OCI-LY3 (cell line): ENCODE data around the gene PRKCD.
A peak's percentile ranks its signal among the peaks of the same experiment; 100 is the strongest.

Source experiments
- H2AFZ ChIP-seq: fragments of 200-600, 300-600 bp; shearing (Covaris generic); 2 replicates; pipeline ENCODE4 v1.6.0; 2014; ENCODE audit warnings: antibody characterized with exemption, low read depth, low read length
- H3K27ac ChIP-seq: fragments of 200-600, 300-600 bp; sonication (generic); 2 replicates; pipeline ENCODE4 v1.5.1; 2014; ENCODE audit warnings: mild to moderate bottlenecking, low read length, moderate library complexity, mixed read lengths
- H3K27me3 ChIP-seq: fragments of 200-600, 300-600 bp; sonication (generic); 2 replicates; pipeline ENCODE4 v1.6.1; 2014; ENCODE audit warnings: low read depth, low read length, mixed read lengths
- H3K36me3 ChIP-seq: fragments of 200-600, 300-600 bp; sonication (generic); replicated peaks from 2 replicates; pipeline ENCODE3; 2014; ENCODE audit warnings: low read depth, low read length, mixed read lengths
- H3K4me1 ChIP-seq: fragments of 300-600, 200-600 bp; sonication (generic); 2 replicates; pipeline ENCODE4 v1.6.1; 2014; ENCODE audit warnings: low read length, mixed read lengths
- H3K4me2 ChIP-seq: fragments of 200-600, 300-600 bp; sonication (generic); 2 replicates; pipeline ENCODE4 v1.6.1; 2014; ENCODE audit warnings: low read length, mixed read lengths
- H3K4me3 ChIP-seq: fragments of 300-600, 200-600 bp; sonication (generic); 2 replicates; pipeline ENCODE4 v1.5.1; 2014; ENCODE audit warnings: antibody characterized with exemption, mild to moderate bottlenecking, low read length, moderate library complexity
- H3K79me2 ChIP-seq: fragments of 300-600, 200-600 bp; shearing (Covaris generic); 2 replicates; pipeline ENCODE4 v1.6.1; 2014; ENCODE audit warnings: mild to moderate bottlenecking, low read length, mixed read lengths
- H3K9ac ChIP-seq: fragments of 300-600, 200-600 bp; shearing (Covaris generic); 2 replicates; pipeline ENCODE4 v1.6.0; 2014; ENCODE audit warnings: mild to moderate bottlenecking, low read length, moderate library complexity
- H3K9me3 ChIP-seq: fragments of 200-600, 300-600 bp; shearing (Covaris generic); 2 replicates; pipeline ENCODE4 v1.6.1; 2014; ENCODE audit warnings: low read length, mixed read lengths; ENCODE audit not compliant: insufficient read depth
- H4K20me1 ChIP-seq: fragments of 200-600, 300-600 bp; sonication (generic); 2 replicates; pipeline ENCODE4 v1.6.1; 2016; ENCODE audit warnings: low read length, mixed read lengths; ENCODE audit not compliant: insufficient read depth
- EZH2phosphoT487 ChIP-seq: fragments of 200-600 bp; shearing (Covaris generic); IDR thresholded peaks from 2 replicates; pipeline ENCODE4 v1.6.1; 2018; ENCODE audit warnings: antibody characterized with exemption, mixed run types, low read depth
- TF ChIP-seq, protein P1 (sequence below): fragments of 200-600, 300-600 bp; sonication (generic); IDR thresholded peaks from 2 replicates; pipeline ENCODE4 v1.5.1; 2014; ENCODE audit warnings: antibody characterized with exemption, low read length, low read depth

The PRKCD gene

DNA sequence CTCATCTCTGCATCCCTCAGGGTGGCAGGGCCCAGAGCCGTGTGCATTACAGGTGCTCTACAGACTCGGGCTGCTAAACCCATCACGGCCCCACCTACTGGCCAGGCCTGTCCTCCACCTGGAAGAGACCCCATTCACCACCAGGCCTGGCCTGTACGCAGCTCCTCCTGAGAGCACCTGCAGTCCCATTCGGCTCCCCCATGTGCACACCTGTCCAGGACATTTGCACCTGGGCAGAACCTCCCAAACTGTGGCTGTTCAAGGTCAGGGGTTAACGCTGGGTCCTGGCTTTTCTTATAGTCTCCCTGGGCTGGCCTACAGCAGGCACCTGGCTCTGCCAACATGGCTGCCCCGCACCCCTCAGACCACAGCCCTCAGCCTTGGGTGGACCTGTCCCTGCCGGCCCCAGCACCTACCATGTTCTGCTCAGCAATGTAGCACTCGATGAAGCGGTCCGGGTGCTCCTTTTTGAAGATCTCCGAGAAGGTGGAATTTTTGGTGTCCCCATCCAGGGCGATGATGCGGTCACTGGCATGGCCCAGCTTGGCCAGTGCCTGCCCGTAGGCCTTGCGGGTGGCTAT is 69.1 kb downstream of the PRKCD start:
- TF ChIP-seq, protein P1, sequence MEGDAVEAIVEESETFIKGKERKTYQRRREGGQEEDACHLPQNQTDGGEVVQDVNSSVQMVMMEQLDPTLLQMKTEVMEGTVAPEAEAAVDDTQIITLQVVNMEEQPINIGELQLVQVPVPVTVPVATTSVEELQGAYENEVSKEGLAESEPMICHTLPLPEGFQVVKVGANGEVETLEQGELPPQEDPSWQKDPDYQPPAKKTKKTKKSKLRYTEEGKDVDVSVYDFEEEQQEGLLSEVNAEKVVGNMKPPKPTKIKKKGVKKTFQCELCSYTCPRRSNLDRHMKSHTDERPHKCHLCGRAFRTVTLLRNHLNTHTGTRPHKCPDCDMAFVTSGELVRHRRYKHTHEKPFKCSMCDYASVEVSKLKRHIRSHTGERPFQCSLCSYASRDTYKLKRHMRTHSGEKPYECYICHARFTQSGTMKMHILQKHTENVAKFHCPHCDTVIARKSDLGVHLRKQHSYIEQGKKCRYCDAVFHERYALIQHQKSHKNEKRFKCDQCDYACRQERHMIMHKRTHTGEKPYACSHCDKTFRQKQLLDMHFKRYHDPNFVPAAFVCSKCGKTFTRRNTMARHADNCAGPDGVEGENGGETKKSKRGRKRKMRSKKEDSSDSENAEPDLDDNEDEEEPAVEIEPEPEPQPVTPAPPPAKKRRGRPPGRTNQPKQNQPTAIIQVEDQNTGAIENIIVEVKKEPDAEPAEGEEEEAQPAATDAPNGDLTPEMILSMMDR, result peak; percentile 31
- TF ChIP-seq EZH2phosphoT487, result no peak
- Histone ChIP-seq H3K9me3 (no peaks in the 10 kb centered on the region), H3K4me2 (no peak overlapping the region), H2AFZ (no peak overlapping the region), H3K27ac (no peak overlapping the region), H3K36me3 (peaks cover 94% of the 10 kb centered on the region), H3K4me3 (no peak overlapping the region), H4K20me1 (peaks cover 13% of the 10 kb centered on the region), H3K4me1 (no peaks in the 10 kb centered on the region), H3K9ac (no peak overlapping the region), H3K27me3 (no peaks in the 10 kb centered on the region), H3K79me2 (no peaks in the 10 kb centered on the region; the same call in 1 of the 2 replicates)

DNA sequence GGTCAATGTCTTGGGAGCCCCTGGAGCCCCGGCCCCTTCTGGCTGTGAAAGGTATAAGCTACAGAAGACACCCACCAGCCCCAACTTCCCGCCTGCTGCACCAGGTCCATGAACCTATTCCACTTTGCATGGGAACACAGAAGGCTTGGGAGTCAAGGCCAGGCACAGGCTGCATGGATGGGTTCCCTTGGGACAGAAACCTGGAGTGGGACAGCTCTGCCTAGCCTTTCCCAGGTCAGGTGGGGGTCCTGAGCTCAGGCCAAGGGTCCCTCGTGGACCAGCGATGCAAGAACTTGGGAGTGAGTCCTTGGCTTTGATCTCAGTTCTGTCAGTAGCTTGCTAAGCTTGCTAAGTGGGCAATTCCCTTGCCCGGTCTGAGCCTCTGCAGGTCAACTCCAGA is 69.8 kb downstream of the PRKCD start:
- H3K4me3 ChIP-seq, result no peak overlapping the region
- peaks cover 90% of the 10 kb centered on the region for H3K36me3 ChIP-seq
- no peaks in the 10 kb centered on the region for H3K4me1 ChIP-seq
- H3K9me3 ChIP-seq, result no peaks in the 10 kb centered on the region
- no peak overlapping the region for H3K9ac ChIP-seq
- no peak for TF ChIP-seq EZH2phosphoT487
- TF ChIP-seq, protein P1, result no peak
- H3K27ac ChIP-seq, result no peak overlapping the region
- no peak overlapping the region for H2AFZ ChIP-seq
- no peaks in the 10 kb centered on the region; the same call in 1 of the 2 replicates for H3K79me2 ChIP-seq
- no peaks in the 10 kb centered on the region for H3K27me3 ChIP-seq
- H4K20me1 ChIP-seq, result peaks cover 13% of the 10 kb centered on the region
- H3K4me2 ChIP-seq, result no peak overlapping the region

DNA sequence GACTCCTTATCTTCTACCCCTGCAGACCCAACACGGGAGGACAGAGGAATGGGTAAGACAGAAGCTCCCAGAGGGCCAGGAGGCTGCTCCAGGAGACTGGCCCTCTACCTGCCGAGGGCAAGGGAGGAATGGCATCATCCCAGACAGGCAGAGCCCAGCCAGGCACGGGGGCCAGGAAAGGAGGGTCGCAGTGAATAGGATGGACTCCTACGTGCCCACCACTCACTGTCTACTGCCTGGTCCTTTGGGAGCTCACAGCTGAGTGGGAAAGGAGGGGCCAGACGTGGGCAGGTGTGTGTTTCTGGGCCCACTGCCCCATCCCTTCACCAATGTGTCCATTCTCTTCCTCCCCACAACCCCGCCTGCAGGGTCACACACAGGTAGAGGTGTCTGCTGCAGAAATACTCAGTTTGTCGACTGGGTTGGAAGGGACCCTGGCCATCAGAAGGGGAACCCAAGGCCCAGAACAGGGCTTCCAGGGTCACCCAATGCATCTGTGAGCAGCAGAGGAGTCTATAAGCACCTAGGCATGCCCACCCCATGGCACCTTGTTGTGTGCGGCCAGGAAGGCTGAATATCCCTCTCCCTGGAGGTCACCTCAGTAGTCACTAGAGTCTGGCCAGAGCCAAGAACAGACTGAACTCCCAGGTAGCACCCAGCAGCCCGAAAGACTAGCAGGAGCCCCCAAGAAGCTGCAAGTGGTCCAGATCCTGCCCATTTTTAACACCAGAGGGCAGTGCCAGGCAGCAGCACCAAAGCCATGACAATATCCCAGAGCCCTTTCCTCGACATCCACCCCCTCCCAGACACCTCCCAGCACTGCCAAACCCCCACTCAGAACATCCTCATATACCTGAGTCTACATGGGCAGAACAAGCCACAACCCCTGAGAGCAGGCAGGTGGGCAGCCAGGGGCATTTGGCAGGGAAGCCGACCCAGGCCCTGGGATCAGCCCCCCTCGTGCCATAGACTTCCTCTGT is 70.8 kb downstream of the PRKCD start:
- no peak for TF ChIP-seq EZH2phosphoT487
- TF ChIP-seq, protein P1, result no peak; the same call in none of the 2 replicates
- peaks cover 5% of the 10 kb centered on the region; the same call in 1 of the 2 replicates for H3K79me2 ChIP-seq
- H3K4me3 ChIP-seq, result no peak overlapping the region
- no peak overlapping the region for H3K4me2 ChIP-seq
- no peak overlapping the region for H3K9ac ChIP-seq
- no peak overlapping the region for H3K27ac ChIP-seq
- no peaks in the 10 kb centered on the region for H3K27me3 ChIP-seq
- peaks cover 13% of the 10 kb centered on the region for H4K20me1 ChIP-seq
- H3K9me3 ChIP-seq, result no peaks in the 10 kb centered on the region
- H3K36me3 ChIP-seq, result peaks cover 91% of the 10 kb centered on the region
- no peaks in the 10 kb centered on the region for H3K4me1 ChIP-seq
- no peak overlapping the region for H2AFZ ChIP-seq

DNA sequence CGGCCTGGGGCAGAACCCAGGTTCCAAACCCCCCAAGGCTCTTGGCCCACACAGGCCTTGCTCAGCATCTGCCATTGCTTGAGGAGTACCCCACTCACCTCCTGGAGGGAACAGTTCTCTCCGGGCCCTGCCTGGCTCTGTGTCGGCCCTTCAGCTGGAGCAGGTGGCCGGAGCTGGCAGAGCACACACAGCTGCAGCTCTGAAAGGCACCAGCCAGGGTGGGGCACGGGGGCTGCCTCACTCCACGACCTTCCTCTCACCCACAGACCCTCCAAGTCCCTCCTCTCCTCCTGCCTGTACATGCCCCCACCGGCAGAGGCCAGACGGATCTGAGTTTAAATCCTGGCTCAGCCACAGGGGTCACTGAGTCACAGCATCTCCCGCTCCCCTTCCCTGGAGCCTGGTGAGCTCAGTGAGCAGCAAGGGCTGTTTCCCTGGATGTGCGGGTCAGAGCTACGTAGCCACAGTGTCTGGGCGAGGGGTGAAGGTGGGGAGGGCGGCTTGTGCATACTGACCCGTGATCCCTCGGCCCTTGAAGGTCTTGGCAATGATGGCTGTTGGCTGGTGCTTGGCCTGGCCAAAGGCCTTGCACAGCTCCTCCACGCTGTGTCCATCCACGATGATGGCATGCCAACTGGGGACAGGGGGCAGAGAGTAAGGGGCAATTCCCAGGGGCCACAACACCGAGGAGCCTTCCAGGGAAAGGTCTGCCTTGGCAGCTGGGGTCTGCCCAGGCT is 71.8 kb downstream of the PRKCD start:
- Histone ChIP-seq H3K9me3 (no peaks in the 10 kb centered on the region), H3K4me3 (no peak overlapping the region), H3K9ac (no peak overlapping the region), H3K36me3 (peaks cover 83% of the 10 kb centered on the region), H4K20me1 (peaks cover 8% of the 10 kb centered on the region), H3K79me2 (peaks cover 5% of the 10 kb centered on the region; the same call in 1 of the 2 replicates), H3K27me3 (no peaks in the 10 kb centered on the region), H3K4me2 (no peak overlapping the region), H3K4me1 (no peaks in the 10 kb centered on the region), H3K27ac (no peak overlapping the region), H2AFZ (no peak overlapping the region)
- TF ChIP-seq, protein P1, result no peak
- no peak for TF ChIP-seq EZH2phosphoT487
